ENCODE measurements around the gene TMEM203.

DNA sequence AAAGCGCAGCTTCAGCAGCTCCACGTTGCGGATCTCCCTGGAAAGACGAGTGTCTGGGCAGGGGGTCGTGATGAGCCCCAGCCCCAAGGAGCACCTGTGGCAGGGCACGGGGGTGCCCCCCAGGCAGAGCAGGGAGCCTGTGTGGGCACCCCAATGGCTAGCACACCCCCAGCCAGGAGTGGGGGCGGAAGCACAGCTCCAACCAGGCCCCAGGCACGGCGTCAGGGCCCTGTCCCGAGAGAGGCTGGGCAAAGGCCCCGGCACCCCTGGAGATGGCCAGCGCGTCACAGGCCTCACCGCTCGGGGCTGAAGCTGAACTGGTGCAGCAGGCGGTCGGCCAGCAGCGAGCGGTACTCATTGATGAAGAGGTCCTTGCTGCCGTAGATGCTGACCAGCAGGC, 25.0 kb downstream of the TMEM203 start:
- TF ChIP-seq, protein P1, sequence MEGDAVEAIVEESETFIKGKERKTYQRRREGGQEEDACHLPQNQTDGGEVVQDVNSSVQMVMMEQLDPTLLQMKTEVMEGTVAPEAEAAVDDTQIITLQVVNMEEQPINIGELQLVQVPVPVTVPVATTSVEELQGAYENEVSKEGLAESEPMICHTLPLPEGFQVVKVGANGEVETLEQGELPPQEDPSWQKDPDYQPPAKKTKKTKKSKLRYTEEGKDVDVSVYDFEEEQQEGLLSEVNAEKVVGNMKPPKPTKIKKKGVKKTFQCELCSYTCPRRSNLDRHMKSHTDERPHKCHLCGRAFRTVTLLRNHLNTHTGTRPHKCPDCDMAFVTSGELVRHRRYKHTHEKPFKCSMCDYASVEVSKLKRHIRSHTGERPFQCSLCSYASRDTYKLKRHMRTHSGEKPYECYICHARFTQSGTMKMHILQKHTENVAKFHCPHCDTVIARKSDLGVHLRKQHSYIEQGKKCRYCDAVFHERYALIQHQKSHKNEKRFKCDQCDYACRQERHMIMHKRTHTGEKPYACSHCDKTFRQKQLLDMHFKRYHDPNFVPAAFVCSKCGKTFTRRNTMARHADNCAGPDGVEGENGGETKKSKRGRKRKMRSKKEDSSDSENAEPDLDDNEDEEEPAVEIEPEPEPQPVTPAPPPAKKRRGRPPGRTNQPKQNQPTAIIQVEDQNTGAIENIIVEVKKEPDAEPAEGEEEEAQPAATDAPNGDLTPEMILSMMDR (IDR thresholded peaks at IDR 0.05): no peak
- no peak for TF ChIP-seq EP300 (IDR thresholded peaks at IDR 0.05; ENCODE audit: borderline replicate concordance in 1 of 2, low read depth in 1 of 2, low read length in 1 of 2)
- TF ChIP-seq, protein P2, sequence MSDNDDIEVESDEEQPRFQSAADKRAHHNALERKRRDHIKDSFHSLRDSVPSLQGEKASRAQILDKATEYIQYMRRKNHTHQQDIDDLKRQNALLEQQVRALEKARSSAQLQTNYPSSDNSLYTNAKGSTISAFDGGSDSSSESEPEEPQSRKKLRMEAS (IDR thresholded peaks at IDR 0.05; ENCODE audit: low read depth): no peak
- TF ChIP-seq, protein P3, sequence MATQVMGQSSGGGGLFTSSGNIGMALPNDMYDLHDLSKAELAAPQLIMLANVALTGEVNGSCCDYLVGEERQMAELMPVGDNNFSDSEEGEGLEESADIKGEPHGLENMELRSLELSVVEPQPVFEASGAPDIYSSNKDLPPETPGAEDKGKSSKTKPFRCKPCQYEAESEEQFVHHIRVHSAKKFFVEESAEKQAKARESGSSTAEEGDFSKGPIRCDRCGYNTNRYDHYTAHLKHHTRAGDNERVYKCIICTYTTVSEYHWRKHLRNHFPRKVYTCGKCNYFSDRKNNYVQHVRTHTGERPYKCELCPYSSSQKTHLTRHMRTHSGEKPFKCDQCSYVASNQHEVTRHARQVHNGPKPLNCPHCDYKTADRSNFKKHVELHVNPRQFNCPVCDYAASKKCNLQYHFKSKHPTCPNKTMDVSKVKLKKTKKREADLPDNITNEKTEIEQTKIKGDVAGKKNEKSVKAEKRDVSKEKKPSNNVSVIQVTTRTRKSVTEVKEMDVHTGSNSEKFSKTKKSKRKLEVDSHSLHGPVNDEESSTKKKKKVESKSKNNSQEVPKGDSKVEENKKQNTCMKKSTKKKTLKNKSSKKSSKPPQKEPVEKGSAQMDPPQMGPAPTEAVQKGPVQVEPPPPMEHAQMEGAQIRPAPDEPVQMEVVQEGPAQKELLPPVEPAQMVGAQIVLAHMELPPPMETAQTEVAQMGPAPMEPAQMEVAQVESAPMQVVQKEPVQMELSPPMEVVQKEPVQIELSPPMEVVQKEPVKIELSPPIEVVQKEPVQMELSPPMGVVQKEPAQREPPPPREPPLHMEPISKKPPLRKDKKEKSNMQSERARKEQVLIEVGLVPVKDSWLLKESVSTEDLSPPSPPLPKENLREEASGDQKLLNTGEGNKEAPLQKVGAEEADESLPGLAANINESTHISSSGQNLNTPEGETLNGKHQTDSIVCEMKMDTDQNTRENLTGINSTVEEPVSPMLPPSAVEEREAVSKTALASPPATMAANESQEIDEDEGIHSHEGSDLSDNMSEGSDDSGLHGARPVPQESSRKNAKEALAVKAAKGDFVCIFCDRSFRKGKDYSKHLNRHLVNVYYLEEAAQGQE (IDR thresholded peaks at IDR 0.05; ENCODE audit: low read depth, low read length): no peak
- TF ChIP-seq RAD21 (IDR thresholded peaks at IDR 0.05; ENCODE audit: low read length): no peak
- no peak for TF ChIP-seq TAF1 (IDR thresholded peaks at IDR 0.05; ENCODE audit: borderline replicate concordance, low read depth, low read length)
- TF ChIP-seq SMC3 (IDR thresholded peaks at IDR 0.05; ENCODE audit: low read depth, low read length): no peak
- no peak for TF ChIP-seq NRF1 (IDR thresholded peaks at IDR 0.05; ENCODE audit: low read depth, low read length)
- TF ChIP-seq RFX5 (IDR thresholded peaks at IDR 0.05; ENCODE audit: low read length): no peak
